ENCODE measurements around the gene SEC23IP.

The SEC23IP gene

DNA sequence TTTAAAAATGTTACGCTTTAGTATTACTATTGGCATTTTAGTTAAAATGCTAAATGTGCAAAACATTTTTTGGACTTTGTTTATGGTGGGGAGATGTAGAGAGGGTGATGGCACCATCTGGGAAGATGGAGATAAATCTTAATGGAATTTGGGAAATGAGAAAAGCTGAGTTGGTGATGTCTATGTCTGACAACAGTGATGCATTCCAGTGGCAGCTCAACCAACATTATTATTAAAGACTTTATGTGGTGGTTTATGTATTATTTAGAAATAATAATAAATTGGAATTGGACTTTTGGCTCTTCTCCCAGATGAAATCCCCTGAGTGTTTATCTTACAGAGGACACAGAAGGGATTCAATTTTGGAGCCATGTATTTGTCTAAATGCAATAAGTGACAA lies 77.6 kb downstream of the SEC23IP start:
- TF ChIP-seq, protein P1, sequence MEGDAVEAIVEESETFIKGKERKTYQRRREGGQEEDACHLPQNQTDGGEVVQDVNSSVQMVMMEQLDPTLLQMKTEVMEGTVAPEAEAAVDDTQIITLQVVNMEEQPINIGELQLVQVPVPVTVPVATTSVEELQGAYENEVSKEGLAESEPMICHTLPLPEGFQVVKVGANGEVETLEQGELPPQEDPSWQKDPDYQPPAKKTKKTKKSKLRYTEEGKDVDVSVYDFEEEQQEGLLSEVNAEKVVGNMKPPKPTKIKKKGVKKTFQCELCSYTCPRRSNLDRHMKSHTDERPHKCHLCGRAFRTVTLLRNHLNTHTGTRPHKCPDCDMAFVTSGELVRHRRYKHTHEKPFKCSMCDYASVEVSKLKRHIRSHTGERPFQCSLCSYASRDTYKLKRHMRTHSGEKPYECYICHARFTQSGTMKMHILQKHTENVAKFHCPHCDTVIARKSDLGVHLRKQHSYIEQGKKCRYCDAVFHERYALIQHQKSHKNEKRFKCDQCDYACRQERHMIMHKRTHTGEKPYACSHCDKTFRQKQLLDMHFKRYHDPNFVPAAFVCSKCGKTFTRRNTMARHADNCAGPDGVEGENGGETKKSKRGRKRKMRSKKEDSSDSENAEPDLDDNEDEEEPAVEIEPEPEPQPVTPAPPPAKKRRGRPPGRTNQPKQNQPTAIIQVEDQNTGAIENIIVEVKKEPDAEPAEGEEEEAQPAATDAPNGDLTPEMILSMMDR (IDR thresholded peaks at IDR 0.05; ENCODE audit: extremely low read depth, insufficient read depth, missing control alignments) = no peak
- DNase-seq (ENCODE audit: low spot score) = no peak
- in situ Hi-C loops (cut with MboI; ENCODE audit: low pct_unique_long_range_greater_than_20kb, low sequenced_read_pairs, unreplicated experiment) = no loop called here

DNA sequence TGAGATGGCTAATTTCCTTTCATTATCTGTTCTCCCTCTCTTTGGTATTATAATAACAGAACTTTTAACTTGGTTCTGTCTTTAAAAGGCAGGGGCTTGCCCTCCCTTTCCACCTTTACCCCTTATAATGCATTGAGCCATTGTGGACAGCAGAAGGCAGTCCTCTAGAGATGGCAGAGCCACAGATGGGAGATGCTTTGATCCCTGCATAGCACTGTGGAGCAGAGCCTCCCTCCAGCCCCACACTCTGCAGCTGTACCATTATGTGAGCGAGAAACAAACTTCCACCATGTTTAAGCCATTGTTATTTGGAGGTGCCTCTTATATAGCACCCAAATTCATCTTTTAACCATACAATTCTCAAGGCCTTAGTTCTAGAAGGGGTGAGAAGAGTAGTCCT lies 78.4 kb downstream of the SEC23IP start:
- in situ Hi-C loops (cut with MboI; ENCODE audit: low pct_unique_long_range_greater_than_20kb, low sequenced_read_pairs, unreplicated experiment) = no loop called here
- TF ChIP-seq, protein P1 (IDR thresholded peaks at IDR 0.05; ENCODE audit: extremely low read depth, insufficient read depth, missing control alignments) = no peak

DNA sequence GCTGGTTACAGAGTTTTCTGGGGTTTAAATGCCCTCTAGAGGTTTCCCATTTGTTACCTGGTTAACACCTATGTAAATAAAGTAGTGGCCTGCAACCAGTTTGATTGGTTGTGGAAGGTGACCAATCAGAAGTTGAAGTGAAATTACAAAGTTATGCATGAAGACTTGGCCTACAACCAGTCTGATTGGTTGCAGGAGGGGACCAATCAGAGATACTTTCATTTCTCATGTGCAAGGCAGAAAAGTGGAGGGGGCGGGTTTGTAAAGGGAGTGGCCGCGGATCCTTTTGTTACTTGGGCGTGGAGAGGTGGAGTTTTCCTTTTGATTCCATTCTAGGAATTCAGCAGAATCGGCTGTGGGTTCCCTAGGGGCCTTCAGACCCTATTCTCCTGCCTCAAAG lies 80.8 kb downstream of the SEC23IP start:
- TF ChIP-seq, protein P1 (IDR thresholded peaks at IDR 0.05; ENCODE audit: extremely low read depth, insufficient read depth, missing control alignments) = no peak
- no peak for DNase-seq (ENCODE audit: low spot score)

More for the DNA sequence above, 78.4 kb downstream of the SEC23IP start:
- DNase-seq (ENCODE audit: low spot score) = no peak

DNA sequence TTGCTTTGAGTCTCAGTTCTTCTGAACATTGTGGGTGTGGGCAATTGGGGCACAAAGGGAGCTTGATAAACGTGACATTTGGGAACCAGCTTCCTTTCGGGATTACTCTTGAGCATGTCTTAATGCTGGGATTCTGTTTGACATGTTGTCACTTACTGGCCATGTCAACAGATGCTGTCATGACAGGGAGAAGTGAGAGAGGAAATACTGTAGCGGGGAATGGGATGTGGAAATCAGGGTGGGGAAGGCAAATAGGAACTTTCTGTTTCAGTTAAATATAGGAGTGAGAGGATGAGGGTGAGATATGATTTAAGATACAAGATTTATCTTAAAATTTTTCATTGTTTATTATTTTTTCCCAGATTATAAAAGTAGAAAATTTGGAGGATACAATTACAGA lies 83.9 kb downstream of the SEC23IP start:
- TF ChIP-seq, protein P1 (IDR thresholded peaks at IDR 0.05; ENCODE audit: extremely low read depth, insufficient read depth, missing control alignments) = no peak
- in situ Hi-C loops (cut with MboI; ENCODE audit: low pct_unique_long_range_greater_than_20kb, low sequenced_read_pairs, unreplicated experiment) = no loop called here
- DNase-seq (ENCODE audit: low spot score) = no peak

More for the DNA sequence above, 80.8 kb downstream of the SEC23IP start:
- in situ Hi-C loops (cut with MboI; ENCODE audit: low pct_unique_long_range_greater_than_20kb, low sequenced_read_pairs, unreplicated experiment) = no loop called here

DNA sequence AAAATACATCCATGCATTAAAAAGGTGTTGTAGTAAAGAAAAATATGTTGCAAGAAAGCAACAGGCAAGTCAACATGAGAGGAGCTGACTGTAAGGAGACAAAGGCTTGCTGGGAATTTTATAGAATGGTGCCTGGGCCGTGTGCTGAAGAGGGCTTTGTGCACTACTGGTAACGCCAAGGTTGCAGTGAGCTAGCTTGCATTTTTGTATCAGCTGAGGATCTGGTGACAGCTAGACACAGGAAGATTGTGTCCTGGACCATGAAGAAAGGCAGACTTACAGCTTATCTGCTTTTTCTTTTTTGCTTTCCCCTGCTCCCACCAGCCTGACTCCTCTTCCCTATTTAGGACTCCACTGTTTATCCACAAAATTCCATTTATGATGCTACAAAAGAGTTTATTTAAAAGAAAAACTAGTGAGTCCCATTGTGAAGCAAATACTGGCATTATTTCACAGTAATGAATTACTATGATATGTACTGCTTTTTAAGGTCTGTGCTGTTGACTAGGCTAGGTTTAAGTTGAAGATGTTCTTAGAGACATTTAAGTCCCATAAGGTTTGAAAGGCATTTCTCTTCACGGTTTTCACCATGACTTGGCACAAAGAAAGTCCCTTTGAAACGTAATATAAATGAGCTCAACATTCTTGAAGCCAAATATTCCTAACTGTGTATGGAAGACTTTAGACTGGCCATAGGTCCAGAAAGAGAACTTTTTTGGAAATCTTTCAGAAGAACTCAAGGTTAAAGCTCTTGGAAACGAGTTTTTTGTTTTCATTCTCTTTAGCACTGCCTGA lies 88.6 kb downstream of the SEC23IP start:
- in situ Hi-C loops (cut with MboI; ENCODE audit: low pct_unique_long_range_greater_than_20kb, low sequenced_read_pairs, unreplicated experiment) = no loop called here
- no peak for DNase-seq (ENCODE audit: low spot score)
- TF ChIP-seq, protein P1 (IDR thresholded peaks at IDR 0.05; ENCODE audit: extremely low read depth, insufficient read depth, missing control alignments) = no peak

DNA sequence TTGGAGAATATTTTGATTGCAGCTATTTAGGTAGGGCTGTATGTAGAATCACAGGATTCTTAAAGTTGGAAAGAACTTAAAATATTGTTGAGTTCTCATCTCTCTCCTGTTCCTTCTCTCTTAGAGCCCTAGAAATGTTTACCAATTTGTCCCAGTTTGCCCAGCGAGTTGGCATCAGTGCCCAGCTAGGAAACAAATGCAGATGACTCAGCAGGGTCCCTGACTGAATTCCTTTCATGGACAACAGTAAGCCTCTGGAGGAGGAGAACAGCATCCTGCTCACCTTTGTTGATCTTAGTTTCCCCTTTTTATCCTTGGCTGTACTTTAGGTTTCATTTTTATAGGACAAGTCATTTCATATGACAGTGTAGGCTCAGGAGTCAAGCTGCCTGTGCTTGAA lies 89.3 kb downstream of the SEC23IP start:
- DNase-seq (ENCODE audit: low spot score) = no peak
- TF ChIP-seq, protein P1 (IDR thresholded peaks at IDR 0.05; ENCODE audit: extremely low read depth, insufficient read depth, missing control alignments) = no peak
- in situ Hi-C loops (cut with MboI; ENCODE audit: low pct_unique_long_range_greater_than_20kb, low sequenced_read_pairs, unreplicated experiment) = no loop called here

Measured in GM13977 (cell line).